Neural cell (in vitro differentiated cells): Measurements from ENCODE around the gene RPL35. TPM values are rescaled to one million over a fixed set of nuclear protein-coding genes. Genes with fewer than 3 reads are reported as not detected.

Experiments
- H2AFZ ChIP-seq: fragments of 200-600, 300-800 bp; sonication (generic), shearing (Covaris generic); 2 replicates; pipeline ENCODE4 v1.6.0; 2014; ENCODE audit warnings: low read depth, mild to moderate bottlenecking, antibody characterized with exemption, low read length, moderate library complexity
- H3F3A ChIP-seq: fragments of 200-600 bp; shearing (Covaris generic); 2 replicates; pipeline ENCODE4 v1.6.1; 2016; ENCODE audit warnings: mild to moderate bottlenecking, moderate library complexity, mixed read lengths, antibody characterized with exemption, low read length; ENCODE audit not compliant: insufficient read depth, poor library complexity, severe bottlenecking
- H3K27ac ChIP-seq: fragments of 200-600, 300-800 bp; sonication (generic), shearing (Covaris generic); 2 replicates; pipeline ENCODE4 v1.5.1; 2014; ENCODE audit warnings: mild to moderate bottlenecking, low read length, moderate library complexity
- H3K27me3 ChIP-seq: fragments of 300-800, 200-600 bp; sonication (generic), shearing (Covaris generic); 2 replicates; pipeline ENCODE4 v1.6.0; 2014; ENCODE audit warnings: mild to moderate bottlenecking, low read depth, low read length, moderate library complexity; ENCODE audit not compliant: insufficient read depth
- H3K36me3 ChIP-seq: fragments of 300-800, 200-600 bp; sonication (generic), shearing (Covaris generic); 2 replicates; pipeline ENCODE4 v1.5.1; 2014; ENCODE audit warnings: mild to moderate bottlenecking, antibody characterized with exemption, low read length, moderate library complexity; ENCODE audit not compliant: insufficient read depth
- H3K4me2 ChIP-seq: fragments of 300-800, 200-600 bp; sonication (generic), shearing (Covaris generic); 2 replicates; pipeline ENCODE4 v1.6.0; 2014; ENCODE audit warnings: mild to moderate bottlenecking, low read length
- H3K4me3 ChIP-seq: fragments of 300-800, 200-600 bp; sonication (generic), shearing (Covaris generic); 2 replicates; pipeline ENCODE4 v1.5.1; 2014; ENCODE audit warnings: mild to moderate bottlenecking, low read length, moderate library complexity
- H3K79me2 ChIP-seq: fragments of 200-600 bp; shearing (Covaris generic); replicated peaks from 2 replicates; pipeline ENCODE4 v1.6.0; 2014; ENCODE audit warnings: mild to moderate bottlenecking, low read length, moderate library complexity; ENCODE audit not compliant: insufficient read depth
- H3K9ac ChIP-seq: fragments of 300-800, 200-600 bp; sonication (generic), shearing (Covaris generic); 2 replicates; pipeline ENCODE4 v1.6.1; 2016; ENCODE audit warnings: mild to moderate bottlenecking, low read length, mixed read lengths
- H3K9me2 ChIP-seq: fragments of 200-600 bp; shearing (Covaris generic); 2 replicates; pipeline ENCODE4 v1.6.1; 2016; ENCODE audit warnings: mild to moderate bottlenecking, low read length, mixed read lengths; ENCODE audit not compliant: insufficient read depth
- H3K9me3 ChIP-seq: fragments of 200-600, 300-800 bp; sonication (generic), shearing (Covaris generic); 2 replicates; pipeline ENCODE4 v1.6.1; 2016; ENCODE audit warnings: mild to moderate bottlenecking, mixed run types, low read length, moderate library complexity, mixed read lengths
- H4K20me1 ChIP-seq: fragments of 200-600 bp; shearing (Covaris generic); 2 replicates; pipeline ENCODE4 v1.6.1; 2016; ENCODE audit warnings: mild to moderate bottlenecking, mixed run types; ENCODE audit not compliant: insufficient read depth
- EP300 ChIP-seq: fragments of 450-650 bp; conservative IDR thresholded peaks from 2 replicates; pipeline ENCODE4 v1.6.1; 2014; ENCODE audit warnings: antibody characterized with exemption, mild to moderate bottlenecking, moderate library complexity; ENCODE audit not compliant: poor library complexity, severe bottlenecking
- EZH2 ChIP-seq: fragments of 200-600, 300-800 bp; shearing (Covaris generic), sonication (generic); IDR thresholded peaks from 2 replicates; pipeline ENCODE4 v1.6.1; 2014; ENCODE audit warnings: antibody characterized with exemption, low read length, borderline replicate concordance, mild to moderate bottlenecking; ENCODE audit not compliant: insufficient read depth, poor library complexity, severe bottlenecking
- MXI1 ChIP-seq: fragments of 450-650 bp; conservative IDR thresholded peaks from 2 replicates; pipeline ENCODE4 v1.6.1; 2014; ENCODE audit warnings: antibody characterized with exemption, mild to moderate bottlenecking; ENCODE audit not compliant: poor library complexity, severe bottlenecking
- POLR2AphosphoS5 ChIP-seq: IDR thresholded peaks from 2 replicates; pipeline ENCODE4 v1.6.1; 2012
- RAD21 ChIP-seq: fragments of 450-650 bp; conservative IDR thresholded peaks from 2 replicates; pipeline ENCODE4 v1.6.1; 2014; ENCODE audit warnings: antibody characterized with exemption, mild to moderate bottlenecking, moderate library complexity
- REST ChIP-seq: IDR thresholded peaks from 2 replicates; pipeline ENCODE4 v1.6.1; 2012; ENCODE audit warnings: borderline replicate concordance
- SMC3 ChIP-seq: fragments of 450-650 bp; conservative IDR thresholded peaks from 2 replicates; pipeline ENCODE4 v1.6.1; 2014; ENCODE audit warnings: antibody characterized with exemption, mild to moderate bottlenecking, moderate library complexity; ENCODE audit not compliant: poor library complexity
- TAF1 ChIP-seq: IDR thresholded peaks from 2 replicates; pipeline ENCODE4 v1.6.1; 2012; ENCODE audit warnings: low read depth
- polyA plus RNA-seq: library from polyadenylated mRNA; depleted of rRNA; stranded (reverse); fragments of >200 nt; gene quantifications from 2 replicates; pipeline ENCODE4 v1.2.3, GENCODE V29; 2014
- TF ChIP-seq, protein P1 (sequence below): fragments of 450-650 bp; IDR thresholded peaks from 2 replicates; pipeline ENCODE4 v1.5.1; 2014; ENCODE audit warnings: antibody characterized with exemption, mild to moderate bottlenecking, moderate library complexity; ENCODE audit not compliant: poor library complexity, severe bottlenecking

RPL35 gene
- polyA plus RNA-seq, 1 donor from 2014 or later, result 2,116 TPM

DNA sequence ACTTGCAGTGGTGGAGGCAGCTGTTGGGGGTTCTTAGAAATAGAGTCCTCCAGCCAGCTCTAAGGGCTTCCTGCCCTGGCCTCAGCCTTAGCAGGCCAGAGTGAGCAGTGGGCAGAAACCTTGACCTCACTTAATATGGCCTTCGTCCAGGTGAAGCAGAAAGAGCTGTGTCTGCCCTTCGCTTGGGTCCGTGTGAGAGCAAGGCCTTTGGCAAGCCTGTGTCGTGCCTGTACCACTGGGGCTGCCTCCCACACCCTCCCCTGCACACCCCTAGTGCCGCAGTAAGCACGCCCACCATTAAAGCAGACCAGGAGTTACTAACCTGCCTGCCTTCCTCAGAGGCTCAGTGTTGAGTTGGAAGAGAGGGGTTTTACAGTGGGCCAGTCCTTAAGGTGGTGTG lies 13.7 kb upstream of the RPL35 start:
- H3K27me3 ChIP-seq, result no peaks in the 10 kb centered on the region
- no peaks in the 10 kb centered on the region for H3F3A ChIP-seq
- H3K9me2 ChIP-seq, result no peaks in the 10 kb centered on the region
- no peak overlapping the region for H3K9ac ChIP-seq
- TF ChIP-seq TAF1 (no peak), POLR2AphosphoS5 (no peak), RAD21 (no peak), MXI1 (no peak), EP300 (no peak), REST (no peak), SMC3 (no peak)
- no peak overlapping the region for H3K27ac ChIP-seq
- H3K36me3 ChIP-seq, result no peaks in the 10 kb centered on the region
- H2AFZ ChIP-seq, result no peak overlapping the region
- no peak overlapping the region for H3K4me2 ChIP-seq
- no peaks in the 10 kb centered on the region for H4K20me1 ChIP-seq
- H3K79me2 ChIP-seq, result peaks cover 15% of the 10 kb centered on the region
- H3K9me3 ChIP-seq, result no peaks in the 10 kb centered on the region
- no peak overlapping the region for H3K4me3 ChIP-seq

DNA sequence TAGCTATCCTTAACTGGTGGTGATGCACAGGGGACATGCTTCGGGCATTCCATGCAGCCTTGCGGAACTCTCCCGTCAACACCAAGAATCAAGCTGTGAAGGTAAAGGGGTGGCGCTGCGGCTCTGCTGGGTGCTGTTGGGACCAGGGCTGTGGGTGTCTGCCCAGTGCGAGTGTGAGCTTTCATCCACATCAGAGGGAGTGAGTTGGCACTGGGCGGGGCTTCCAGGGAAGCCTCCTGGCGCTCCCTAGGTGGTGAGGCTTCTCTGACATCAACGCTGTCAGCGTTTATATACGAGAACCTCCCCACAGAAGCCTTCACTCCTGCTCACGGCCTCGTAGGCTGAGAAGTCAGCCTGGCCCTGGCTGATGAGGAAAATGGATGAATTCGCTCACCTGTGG lies 11.9 kb upstream of the RPL35 start:
- Histone ChIP-seq H3K9ac (no peak overlapping the region), H4K20me1 (no peaks in the 10 kb centered on the region), H3K9me2 (no peaks in the 10 kb centered on the region), H3K4me2 (no peak overlapping the region), H3F3A (no peaks in the 10 kb centered on the region), H3K27me3 (no peaks in the 10 kb centered on the region), H2AFZ (no peak overlapping the region), H3K36me3 (no peaks in the 10 kb centered on the region), H3K27ac (no peak overlapping the region), H3K4me3 (no peak overlapping the region), H3K9me3 (no peaks in the 10 kb centered on the region), H3K79me2 (peaks cover 29% of the 10 kb centered on the region)
- TF ChIP-seq RAD21 (no peak), SMC3 (no peak), REST (no peak), MXI1 (no peak), EZH2 (no peak), TAF1 (no peak), EP300 (no peak), POLR2AphosphoS5 (no peak)
- TF ChIP-seq, protein P1, sequence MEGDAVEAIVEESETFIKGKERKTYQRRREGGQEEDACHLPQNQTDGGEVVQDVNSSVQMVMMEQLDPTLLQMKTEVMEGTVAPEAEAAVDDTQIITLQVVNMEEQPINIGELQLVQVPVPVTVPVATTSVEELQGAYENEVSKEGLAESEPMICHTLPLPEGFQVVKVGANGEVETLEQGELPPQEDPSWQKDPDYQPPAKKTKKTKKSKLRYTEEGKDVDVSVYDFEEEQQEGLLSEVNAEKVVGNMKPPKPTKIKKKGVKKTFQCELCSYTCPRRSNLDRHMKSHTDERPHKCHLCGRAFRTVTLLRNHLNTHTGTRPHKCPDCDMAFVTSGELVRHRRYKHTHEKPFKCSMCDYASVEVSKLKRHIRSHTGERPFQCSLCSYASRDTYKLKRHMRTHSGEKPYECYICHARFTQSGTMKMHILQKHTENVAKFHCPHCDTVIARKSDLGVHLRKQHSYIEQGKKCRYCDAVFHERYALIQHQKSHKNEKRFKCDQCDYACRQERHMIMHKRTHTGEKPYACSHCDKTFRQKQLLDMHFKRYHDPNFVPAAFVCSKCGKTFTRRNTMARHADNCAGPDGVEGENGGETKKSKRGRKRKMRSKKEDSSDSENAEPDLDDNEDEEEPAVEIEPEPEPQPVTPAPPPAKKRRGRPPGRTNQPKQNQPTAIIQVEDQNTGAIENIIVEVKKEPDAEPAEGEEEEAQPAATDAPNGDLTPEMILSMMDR, result no peak
